ENCODE measurements around the gene STBD1.
A peak's percentile ranks its signal among the peaks of the same experiment; 100 is the strongest.

STBD1 gene

GRCh38 chr4:76292730-76293129 is 13.8 kb upstream of the STBD1 start:
- no peak overlapping the region for H3K4me3 ChIP-seq (ENCODE audit: low read length)
- TF ChIP-seq CTCF (conservative IDR thresholded peaks at IDR 0.05; ENCODE audit: low read depth, low read length): no peak
- no peak for DNase-seq (ENCODE audit: low read depth)

- TF ChIP-seq CTCF (conservative IDR thresholded peaks at IDR 0.05; ENCODE audit: low read depth, low read length): no peak
- DNase-seq (ENCODE audit: low read depth): peak; percentile 57
- no peak overlapping the region for H3K4me3 ChIP-seq (ENCODE audit: low read length)
These were observed 12.8 kb upstream of the STBD1 start for GRCh38 chr4:76293772-76294171.

GRCh38 chr4:76296286-76296820 is 10.2 kb upstream of the STBD1 start:
- DNase-seq (ENCODE audit: low read depth): no peak
- no peak overlapping the region for H3K4me3 ChIP-seq (ENCODE audit: low read length)
- TF ChIP-seq CTCF (conservative IDR thresholded peaks at IDR 0.05; ENCODE audit: low read depth, low read length): no peak

- H3K4me3 ChIP-seq (ENCODE audit: low read length): no peak overlapping the region
- DNase-seq (ENCODE audit: low read depth): no peak
- TF ChIP-seq CTCF (conservative IDR thresholded peaks at IDR 0.05; ENCODE audit: low read depth, low read length): no peak
These were observed 8.3 kb upstream of the STBD1 start for GRCh38 chr4:76298227-76298626.

GRCh38 chr4:76300012-76300411 is 6.5 kb upstream of the STBD1 start:
- TF ChIP-seq CTCF (conservative IDR thresholded peaks at IDR 0.05; ENCODE audit: low read depth, low read length): no peak
- no peak overlapping the region for H3K4me3 ChIP-seq (ENCODE audit: low read length)
- no peak for DNase-seq (ENCODE audit: low read depth)

GRCh38 chr4:76301068-76301774 is 5.3 kb upstream of the STBD1 start:
- no peak overlapping the region for H3K4me3 ChIP-seq (ENCODE audit: low read length)
- TF ChIP-seq CTCF (conservative IDR thresholded peaks at IDR 0.05; ENCODE audit: low read depth, low read length): no peak
- DNase-seq (ENCODE audit: low read depth): peak; percentile 71

GRCh38 chr4:76301775-76302162 is 4.8 kb upstream of the STBD1 start:
- H3K4me3 ChIP-seq (ENCODE audit: low read length): no peak overlapping the region
- DNase-seq (ENCODE audit: low read depth): no peak
- no peak for TF ChIP-seq CTCF (conservative IDR thresholded peaks at IDR 0.05; ENCODE audit: low read depth, low read length)

Measured in retinal pigment epithelial cell (primary cell).